OCI-M1 (cell line): ENCODE results near the gene SPATA2L.

Experiments used
- DNase-seq: peaks from one replicate; lab custom pipeline; 2025; lab: John Stamatoyannopoulos, UW

The SPATA2L gene

GRCh38 chr16:89729293-89729692, 27.8 kb upstream of the SPATA2L start:
- DNase-seq = no peak

- DNase-seq = no peak
Observed at GRCh38 chr16:89727406-89728120, 26.1 kb upstream of the SPATA2L start.

DNA sequence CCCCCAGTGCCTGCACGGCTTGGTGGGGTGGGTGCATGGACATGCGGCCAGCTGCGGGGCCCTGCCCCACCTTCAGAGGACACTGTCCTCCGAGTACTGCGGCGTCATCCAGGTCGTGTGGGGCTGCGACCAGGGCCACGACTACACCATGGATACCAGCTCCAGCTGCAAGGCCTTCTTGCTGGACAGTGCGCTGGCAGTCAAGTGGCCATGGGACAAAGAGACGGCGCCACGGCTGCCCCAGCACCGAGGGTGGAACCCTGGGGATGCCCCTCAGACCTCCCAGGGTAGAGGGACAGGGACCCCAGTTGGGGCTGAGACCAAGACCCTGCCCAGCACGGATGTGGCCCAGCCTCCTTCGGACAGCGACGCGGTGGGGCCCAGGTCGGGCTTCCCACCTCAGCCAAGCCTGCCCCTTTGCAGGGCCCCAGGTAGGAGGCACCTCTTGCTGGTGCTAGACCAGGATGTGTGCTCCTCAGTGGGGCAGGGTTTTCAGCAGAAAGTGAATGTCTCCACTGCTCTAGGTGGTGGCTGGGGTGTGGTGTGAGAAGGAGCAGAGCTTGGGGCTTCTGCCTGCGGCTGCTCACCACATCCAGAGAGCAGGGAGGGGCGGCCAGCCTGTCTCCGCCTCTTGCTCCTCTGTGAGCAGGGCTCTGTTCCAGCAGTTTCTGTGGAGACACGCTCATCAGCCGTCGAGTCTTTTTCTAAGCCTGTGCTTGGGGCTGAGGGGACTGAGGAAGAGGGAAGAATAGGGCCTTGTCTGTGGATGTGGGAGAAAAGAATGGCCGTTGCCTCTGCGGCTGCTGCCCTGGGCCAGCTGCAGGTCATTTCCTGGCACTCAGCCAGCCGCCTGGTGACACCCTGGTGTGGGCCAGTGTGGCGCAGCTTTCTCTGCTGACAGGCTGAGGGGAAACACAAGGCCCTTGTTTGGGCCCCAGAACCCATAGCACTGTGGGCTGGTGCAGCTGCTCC, 22.1 kb upstream of the SPATA2L start:
- DNase-seq = no peak

GRCh38 chr16:89722392-89723278, 21.1 kb upstream of the SPATA2L start:
- DNase-seq = peak; percentile 59

- DNase-seq = peak; percentile 74
Observed at GRCh38 chr16:89721546-89722391, 20.3 kb upstream of the SPATA2L start.

DNA sequence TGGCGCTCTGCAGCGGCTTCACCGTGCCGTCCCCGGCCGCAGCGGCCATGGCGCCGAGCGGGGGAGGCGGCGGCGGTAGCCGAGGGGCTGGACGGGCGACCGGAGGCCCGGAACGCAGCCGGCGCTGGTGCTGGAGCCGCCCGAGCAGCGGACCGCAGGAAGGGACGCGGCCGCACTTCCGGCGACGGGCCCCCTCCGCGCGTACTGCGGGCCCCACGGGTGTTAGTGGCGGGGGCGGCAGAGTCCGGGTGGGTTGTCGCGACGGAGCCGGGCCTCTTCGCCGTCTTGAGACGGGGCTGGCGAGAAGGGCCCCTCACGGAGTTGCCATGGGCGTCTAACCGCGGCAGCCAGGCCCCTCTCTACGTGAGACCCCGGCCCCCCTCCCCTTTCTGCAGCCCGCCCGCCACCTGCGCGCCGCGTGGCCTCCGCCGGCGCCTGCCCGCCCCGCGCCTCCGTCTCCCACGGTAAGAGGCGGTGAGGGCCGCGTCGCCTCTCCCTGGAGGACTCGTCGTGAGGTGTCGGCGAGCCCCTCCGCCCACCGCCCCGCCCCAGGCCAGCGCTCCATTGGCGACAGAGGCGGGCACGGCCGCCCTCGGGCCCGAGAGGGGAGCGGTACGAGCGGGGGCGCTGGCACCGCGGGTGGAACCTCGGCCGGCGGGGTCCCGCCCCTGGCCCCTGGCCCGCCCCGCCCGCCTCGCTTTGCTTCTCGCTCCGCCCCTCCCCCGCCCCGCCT, 19.5 kb upstream of the SPATA2L start, which contains the start of the genes VPS9D1 and ZNF276:
Gene VPS9D1 (minus strand): TSS at position 86 of the 733 bp plus-strand sequence. CDS start 37 bp downstream, at position 49.
Gene ZNF276 (plus strand): TSS at position 725 of the 733 bp plus-strand sequence. CDS start 104 bp downstream, outside the sequence.
- DNase-seq = peak; percentile 92

DNA sequence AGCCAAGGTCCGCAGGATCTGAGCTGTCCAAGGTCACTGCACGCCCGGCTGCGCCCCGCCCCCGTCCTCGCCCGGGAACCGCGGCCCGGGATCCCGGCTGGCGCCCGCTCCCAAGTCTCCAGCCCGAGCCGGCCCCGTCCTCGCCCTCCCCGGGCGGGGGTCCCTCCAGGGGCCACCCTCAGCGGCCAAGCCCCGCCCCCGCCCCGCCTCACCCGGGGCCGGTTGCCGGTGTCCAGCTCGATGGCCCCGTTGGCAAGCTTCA, 19.0 kb upstream of the SPATA2L start:
- DNase-seq = peak; percentile 78

DNA sequence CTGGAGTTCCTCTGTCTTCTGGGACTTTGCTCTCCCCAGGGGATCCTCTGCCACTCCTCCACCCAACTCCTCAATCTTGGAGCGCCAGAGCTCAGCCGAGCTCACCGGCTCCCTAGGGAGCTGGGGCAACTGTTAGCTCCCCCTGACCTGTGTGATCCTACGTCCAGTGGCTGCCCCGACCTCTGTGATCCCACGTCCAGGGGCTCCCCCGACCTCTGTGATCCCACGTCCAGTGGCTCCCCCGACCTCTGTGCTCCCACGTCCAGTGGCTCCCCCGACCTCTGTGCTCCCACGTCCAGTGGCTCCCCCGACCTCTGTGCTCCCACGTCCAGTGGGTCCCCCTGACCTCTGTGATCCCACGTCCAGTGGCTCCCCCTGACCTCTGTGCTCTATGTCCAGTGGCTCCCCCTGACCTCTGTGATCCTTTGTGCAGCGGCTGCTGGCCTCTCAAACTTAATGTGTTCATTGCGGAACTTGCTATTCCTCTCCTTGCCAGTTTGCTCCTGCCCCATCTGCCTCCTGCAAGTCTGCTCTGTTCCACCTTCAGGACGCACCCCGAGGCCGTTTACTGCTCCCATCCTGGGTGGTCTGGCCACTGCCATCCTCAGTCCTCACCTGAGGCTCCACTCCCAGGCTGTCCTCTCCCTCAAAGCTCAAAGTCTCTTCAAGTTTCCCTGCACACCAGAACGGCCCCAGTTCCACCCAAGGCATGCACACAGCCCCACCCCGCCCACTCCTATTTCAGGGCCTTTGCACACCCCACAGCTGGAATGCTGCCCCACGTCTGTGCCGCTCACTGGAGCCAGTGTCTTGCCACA, 16.4 kb upstream of the SPATA2L start:
- DNase-seq = no peak

GRCh38 chr16:89716916-89717687, 15.6 kb upstream of the SPATA2L start:
- DNase-seq = no peak

DNA sequence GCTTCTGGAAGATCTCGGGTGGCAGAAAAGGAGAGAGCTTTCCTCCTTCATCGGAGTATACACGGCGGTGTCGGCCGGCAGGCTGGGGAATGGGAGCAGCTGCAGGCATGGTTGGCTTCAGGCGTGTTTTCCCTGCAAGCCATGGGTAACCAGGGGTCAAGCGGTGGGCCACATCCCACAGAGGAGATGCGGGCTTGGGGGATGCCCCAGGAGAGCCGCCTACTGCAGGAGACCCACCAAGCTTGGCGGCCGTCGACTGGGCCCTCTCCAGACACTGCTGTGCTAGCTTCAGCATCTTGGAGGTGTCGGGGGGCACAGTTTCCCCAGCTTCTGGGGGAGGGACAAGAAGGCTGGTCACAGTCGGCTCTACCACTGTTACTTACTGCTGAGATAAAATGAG, 15.0 kb upstream of the SPATA2L start:
- DNase-seq = no peak

DNA sequence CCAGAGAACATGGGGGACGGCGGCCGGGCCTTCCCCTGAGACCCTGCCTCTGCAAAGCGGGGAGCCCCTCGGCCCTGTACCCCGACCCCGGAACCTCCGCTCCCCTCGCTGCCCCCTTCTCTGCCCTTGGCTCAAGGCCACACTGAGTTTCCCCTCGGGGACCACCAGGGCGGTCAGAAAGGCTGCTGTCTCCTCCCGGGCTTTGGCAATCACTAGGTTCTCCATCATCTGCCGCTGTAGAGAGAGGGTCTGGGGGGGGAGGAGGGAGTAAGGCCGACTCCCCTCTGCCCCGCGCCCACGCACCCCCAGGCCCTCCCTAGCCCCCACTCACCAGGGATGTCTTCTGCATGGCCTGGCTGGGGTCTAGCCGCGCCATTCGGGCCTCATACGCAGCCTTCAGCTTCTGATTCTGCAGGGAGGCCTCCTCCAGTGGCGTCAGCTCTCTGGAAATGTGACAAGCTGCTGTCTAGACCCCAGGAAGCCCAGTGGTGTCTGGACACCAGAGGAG, 10.8 kb upstream of the SPATA2L start:
- peak; percentile 44 for DNase-seq

GRCh38 chr16:89711601-89712273, 10.2 kb upstream of the SPATA2L start:
- DNase-seq = peak; percentile 87

DNA sequence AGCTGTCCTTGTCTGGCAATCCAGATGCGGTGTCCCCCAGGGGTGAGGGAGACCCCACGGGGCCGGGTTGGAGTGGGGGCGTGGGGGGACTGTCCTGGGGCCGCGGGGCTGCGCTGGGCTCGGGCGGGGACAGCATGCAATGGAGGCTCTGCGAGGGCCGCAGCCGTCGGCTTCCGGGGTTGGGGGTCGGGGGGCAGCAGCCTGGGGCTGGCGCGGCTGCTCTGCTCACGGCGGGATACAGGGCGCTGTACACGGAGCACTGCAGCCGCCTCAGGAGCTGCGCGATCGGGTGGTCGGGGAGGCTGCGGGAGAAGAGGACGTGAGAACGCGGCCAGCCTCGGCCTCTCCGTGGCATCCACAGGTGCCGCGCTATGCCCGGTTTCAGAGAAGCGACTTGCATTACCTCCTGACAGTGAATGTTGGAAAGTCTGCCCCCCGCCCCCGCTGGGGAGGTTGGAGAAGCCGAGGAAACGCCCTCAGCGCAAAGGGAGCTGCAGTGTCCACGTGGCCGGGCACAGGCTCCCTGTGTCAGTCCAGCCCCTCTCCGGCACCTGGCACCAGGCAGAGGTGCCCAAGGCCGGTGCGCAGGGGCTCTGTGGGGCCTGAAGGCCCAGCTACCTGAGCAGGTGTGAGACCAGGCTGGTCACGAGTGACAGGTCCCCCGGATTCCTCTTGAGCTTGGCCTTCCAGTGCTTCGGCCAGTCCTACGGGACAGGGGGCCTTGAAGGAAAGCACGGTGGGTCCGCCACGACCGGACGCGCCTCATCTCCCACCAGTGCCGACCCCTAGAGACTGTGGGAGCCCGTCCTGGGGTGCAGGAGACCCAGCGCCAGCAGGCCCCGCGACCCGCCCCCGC, 9.4 kb upstream of the SPATA2L start:
- no peak for DNase-seq

DNA sequence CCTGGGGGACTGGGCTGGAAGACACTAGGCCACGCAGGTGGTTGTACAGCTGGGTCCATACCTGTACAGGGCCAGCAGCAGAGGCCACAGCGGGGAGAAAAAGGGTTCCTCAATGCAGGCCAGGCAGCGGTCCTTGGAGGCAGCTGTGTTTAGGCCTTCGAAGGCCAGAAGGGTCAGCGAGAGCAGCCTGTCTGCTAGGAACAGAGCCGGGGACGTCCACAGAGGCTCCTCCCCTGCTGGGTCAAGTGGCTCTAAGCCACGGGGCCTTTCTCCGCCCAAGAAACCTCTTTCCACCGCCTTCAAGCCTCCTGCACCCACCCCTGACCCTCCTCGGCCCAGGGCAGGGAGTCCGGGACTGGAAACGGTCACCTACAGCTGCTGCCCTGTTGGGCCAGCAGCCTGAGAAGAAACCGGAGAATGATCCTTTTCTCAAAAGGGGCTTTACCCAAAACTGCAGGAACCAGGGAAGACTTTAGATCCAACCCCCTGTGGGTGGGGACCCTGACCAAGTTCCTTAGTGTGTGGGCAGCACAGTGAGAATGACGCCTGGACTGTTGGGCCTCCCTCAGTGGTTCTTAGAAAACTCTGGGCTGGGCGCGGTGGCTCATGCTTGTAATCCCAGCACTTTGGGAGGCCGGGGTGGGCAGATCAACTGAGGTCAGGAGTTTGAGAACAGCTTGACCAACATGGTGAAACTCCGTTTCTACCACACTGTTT, 8.4 kb upstream of the SPATA2L start:
- DNase-seq = no peak

DNA sequence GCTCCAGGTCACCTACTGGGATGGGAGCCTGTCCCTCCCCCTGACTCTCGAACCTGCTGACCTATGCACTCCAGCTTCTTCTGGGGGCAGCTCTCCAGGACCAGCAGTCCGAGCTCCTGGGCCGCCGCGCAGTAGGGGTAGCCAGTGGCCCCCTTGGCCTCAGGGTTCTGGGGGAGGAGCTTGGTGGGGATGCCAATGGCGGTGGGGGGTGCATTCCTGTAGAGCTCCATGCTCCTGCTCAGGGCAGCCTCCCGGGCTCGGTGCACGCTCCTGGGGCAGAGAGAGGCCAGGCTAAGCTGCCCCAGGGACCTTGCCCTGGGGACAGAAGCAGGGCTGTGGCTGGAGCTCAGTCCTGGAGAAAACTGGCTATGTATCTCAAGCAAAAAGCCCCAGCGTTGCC, 7.7 kb upstream of the SPATA2L start:
- no peak for DNase-seq

DNA sequence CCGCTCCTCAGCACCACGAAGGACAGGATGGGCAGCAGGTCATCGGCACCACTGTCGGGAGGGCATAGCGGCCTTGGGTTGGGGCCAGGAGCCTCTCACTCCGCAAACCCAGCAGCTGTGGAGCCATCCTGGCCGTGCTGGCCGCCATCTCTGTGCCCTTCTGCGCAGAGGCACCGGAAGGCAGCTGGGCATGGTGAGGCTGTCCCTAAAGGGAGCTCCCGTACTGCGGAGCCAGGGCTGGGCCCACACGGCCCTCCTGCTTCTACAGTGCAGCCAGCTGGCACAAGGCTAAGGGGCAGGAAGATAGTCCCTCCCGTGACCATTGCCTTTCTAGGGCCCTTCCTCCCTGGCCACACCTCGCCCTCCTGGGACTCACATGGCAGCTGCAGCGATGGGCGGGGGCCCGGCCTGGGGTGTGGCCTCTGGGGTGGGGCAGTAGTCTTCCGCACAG, 7.0 kb upstream of the SPATA2L start:
- DNase-seq = no peak
